GM13977 (cell line): ENCODE measurements around the gene FDX2.

Source experiments
- DNase-seq: peaks from one replicate; pipeline ENCODE4 v3.0.0; 2012; ENCODE audit warnings: low spot score
- in situ Hi-C: fragments of 300-500 bp; cut with MboI; formaldehyde crosslinking; loops from one replicate; pipeline ENCODE4 v1.12.0; 2022; ENCODE audit warnings: low sequenced_read_pairs, low pct_unique_long_range_greater_than_20kb, mixed read lengths, inconsistent platforms; ENCODE audit not compliant: unreplicated experiment
- TF ChIP-seq, protein P1 (sequence below): IDR thresholded peaks from 2 replicates; pipeline ENCODE4 v1.5.1; 2012; ENCODE audit warnings: mild to moderate bottlenecking, control low read depth; ENCODE audit not compliant: insufficient read depth; ENCODE audit errors: extremely low read depth, missing control alignments

The FDX2 gene

GRCh38 chr19:10327793-10328192 is 12.0 kb upstream of the FDX2 start:
- no peak for DNase-seq
- TF ChIP-seq, protein P1, sequence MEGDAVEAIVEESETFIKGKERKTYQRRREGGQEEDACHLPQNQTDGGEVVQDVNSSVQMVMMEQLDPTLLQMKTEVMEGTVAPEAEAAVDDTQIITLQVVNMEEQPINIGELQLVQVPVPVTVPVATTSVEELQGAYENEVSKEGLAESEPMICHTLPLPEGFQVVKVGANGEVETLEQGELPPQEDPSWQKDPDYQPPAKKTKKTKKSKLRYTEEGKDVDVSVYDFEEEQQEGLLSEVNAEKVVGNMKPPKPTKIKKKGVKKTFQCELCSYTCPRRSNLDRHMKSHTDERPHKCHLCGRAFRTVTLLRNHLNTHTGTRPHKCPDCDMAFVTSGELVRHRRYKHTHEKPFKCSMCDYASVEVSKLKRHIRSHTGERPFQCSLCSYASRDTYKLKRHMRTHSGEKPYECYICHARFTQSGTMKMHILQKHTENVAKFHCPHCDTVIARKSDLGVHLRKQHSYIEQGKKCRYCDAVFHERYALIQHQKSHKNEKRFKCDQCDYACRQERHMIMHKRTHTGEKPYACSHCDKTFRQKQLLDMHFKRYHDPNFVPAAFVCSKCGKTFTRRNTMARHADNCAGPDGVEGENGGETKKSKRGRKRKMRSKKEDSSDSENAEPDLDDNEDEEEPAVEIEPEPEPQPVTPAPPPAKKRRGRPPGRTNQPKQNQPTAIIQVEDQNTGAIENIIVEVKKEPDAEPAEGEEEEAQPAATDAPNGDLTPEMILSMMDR, result no peak
- in situ Hi-C loops, result no loop called here

DNA sequence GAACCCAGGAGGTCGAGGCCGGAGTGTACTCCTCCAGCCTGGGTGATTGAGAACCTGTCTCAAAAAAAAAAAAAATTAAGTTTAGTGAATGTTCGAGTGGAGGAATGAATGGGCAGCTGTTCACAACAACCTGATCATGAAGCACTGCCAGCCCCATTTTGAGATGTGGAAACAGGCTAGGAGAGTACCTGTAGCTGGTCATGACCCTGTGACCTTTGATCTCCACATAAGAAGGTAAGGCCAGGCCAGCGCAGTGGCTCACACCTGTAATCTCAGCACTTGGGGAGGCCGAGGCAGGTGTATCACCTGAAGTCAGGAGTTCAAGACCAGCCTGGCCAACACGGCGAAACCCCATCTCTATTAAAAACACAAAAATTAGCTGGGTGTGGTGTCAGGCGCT is 9.9 kb upstream of the FDX2 start:
- TF ChIP-seq, protein P1, result no peak
- in situ Hi-C loops, result no loop called here
- DNase-seq, result no peak

GRCh38 chr19:10321874-10322835 is 6.3 kb upstream of the FDX2 start:
- in situ Hi-C loops, result no loop called here
- TF ChIP-seq, protein P1, result no peak
- no peak for DNase-seq

DNA sequence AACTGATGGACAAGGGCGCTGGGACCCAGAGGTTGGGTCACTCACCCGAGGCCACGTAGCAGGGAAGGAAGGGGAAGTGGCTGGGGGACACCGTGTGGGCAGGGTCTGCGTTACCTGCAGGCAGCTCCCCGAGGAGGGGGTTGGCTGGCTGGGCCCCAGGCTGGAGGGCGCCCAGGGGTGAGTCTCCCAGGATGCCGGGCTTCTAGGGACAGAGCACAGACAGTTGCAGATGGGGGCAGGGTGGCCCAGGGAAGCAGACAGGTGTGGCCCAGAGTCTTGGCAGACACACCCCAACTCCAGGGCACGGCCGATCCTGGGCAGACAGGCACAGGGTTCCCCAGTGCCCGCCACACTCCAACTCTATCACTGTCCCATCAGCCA is 5.6 kb upstream of the FDX2 start:
- in situ Hi-C loops, result no loop called here
- TF ChIP-seq, protein P1, result no peak
- DNase-seq, result no peak

GRCh38 chr19:10320602-10321416 is 5.0 kb upstream of the FDX2 start:
- TF ChIP-seq, protein P1, result no peak
- DNase-seq, result no peak
- in situ Hi-C loops, result no loop called here

- DNase-seq, result no peak
- TF ChIP-seq, protein P1, result no peak
- in situ Hi-C loops, result no loop called here
Measured at GRCh38 chr19:10318807-10319682, 3.2 kb upstream of the FDX2 start.
